Nephron progenitor cell (in vitro differentiated cells): ENCODE measurements around the gene KRTAP21-2.
"Not testable (repeated sequence)": the region's sequence is repeated elsewhere in the genome, so short reads cannot be mapped to it uniquely, and the experiment has no call there.

Experiments
- DNase-seq: peaks from one replicate; pipeline ENCODE4 v3.0.0; 2021
- H3K27ac Mint-ChIP-seq: 2 replicates; pipeline ENCODE4 v1.8.0; 2021; ENCODE audit warnings: mild to moderate bottlenecking, moderate library complexity, mixed read lengths
- H3K27me3 Mint-ChIP-seq: 2 replicates; pipeline ENCODE4 v1.8.0; 2021; ENCODE audit warnings: mild to moderate bottlenecking, low read depth, mixed read lengths; ENCODE audit not compliant: poor library complexity
- H3K36me3 Mint-ChIP-seq: 2 replicates; pipeline ENCODE4 v1.8.0; 2021; ENCODE audit warnings: low read depth, mixed read lengths
- H3K4me1 Mint-ChIP-seq: 2 replicates; pipeline ENCODE4 v1.8.0; 2021; ENCODE audit warnings: mixed read lengths
- H3K4me3 Mint-ChIP-seq: 2 replicates; pipeline ENCODE4 v1.8.0; 2021; ENCODE audit warnings: mild to moderate bottlenecking, moderate library complexity, mixed read lengths
- H3K9me3 Mint-ChIP-seq: 2 replicates; pipeline ENCODE4 v1.8.0; 2021; ENCODE audit warnings: mild to moderate bottlenecking, moderate library complexity, mixed read lengths
- CTCF ChIP-seq: fragments of 200-600 bp; sonication (generic); IDR thresholded peaks from 2 replicates; pipeline ENCODE4 v1.5.0; 2021; ENCODE audit warnings: antibody characterized with exemption

The KRTAP21-2 gene

GRCh38 chr21:30758306-30758705, 11.2 kb upstream of the KRTAP21-2 start:
- Mint-ChIP-seq H3K9me3 (no peaks in the 10 kb centered on the region), H3K27me3 (no peaks in the 10 kb centered on the region), H3K4me1 (no peaks in the 10 kb centered on the region), H3K36me3 (no peaks in the 10 kb centered on the region), H3K27ac (no peak overlapping the region), H3K4me3 (no peak overlapping the region)
- DNase-seq = no peak
- no peak for TF ChIP-seq CTCF

DNA sequence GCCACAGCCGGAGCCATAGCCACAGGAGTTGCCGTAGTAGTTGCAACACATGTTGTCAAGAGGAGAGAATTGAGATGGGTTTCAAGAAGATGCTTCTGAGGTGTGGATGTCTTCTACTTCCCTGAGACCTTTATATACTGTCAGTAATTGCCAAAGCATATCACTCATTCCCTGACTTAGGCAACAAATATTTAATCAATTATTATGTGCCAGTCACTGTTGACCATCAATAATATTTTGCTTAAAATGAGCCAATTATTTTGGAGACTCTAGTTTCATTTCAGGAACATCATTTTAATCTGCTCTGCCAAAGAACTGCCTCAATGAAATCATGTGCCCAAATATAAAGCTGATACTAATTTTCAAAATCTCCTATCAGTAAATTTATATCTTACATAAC, 8.3 kb upstream of the KRTAP21-2 start, which contains the start of gene KRTAP21-1:
Gene KRTAP21-1 (minus strand): TSS at position 101 of the 400 bp plus-strand sequence. CDS start 50 bp downstream, at position 51.
- not testable (repeated sequence) for H3K27me3 Mint-ChIP-seq, H3K27ac Mint-ChIP-seq, H3K4me3 Mint-ChIP-seq, H3K36me3 Mint-ChIP-seq, H3K4me1 Mint-ChIP-seq, H3K9me3 Mint-ChIP-seq, DNase-seq

GRCh38 chr21:30740462-30740861, 6.6 kb downstream of the KRTAP21-2 start:
- no peak for TF ChIP-seq CTCF
- H3K36me3 Mint-ChIP-seq = no peaks in the 10 kb centered on the region
- H3K27ac Mint-ChIP-seq = no peak overlapping the region
- H3K9me3 Mint-ChIP-seq = peaks cover 4% of the 10 kb centered on the region
- DNase-seq = no peak
- no peaks in the 10 kb centered on the region for H3K4me1 Mint-ChIP-seq
- no peak overlapping the region for H3K4me3 Mint-ChIP-seq
- H3K27me3 Mint-ChIP-seq = no peaks in the 10 kb centered on the region

DNA sequence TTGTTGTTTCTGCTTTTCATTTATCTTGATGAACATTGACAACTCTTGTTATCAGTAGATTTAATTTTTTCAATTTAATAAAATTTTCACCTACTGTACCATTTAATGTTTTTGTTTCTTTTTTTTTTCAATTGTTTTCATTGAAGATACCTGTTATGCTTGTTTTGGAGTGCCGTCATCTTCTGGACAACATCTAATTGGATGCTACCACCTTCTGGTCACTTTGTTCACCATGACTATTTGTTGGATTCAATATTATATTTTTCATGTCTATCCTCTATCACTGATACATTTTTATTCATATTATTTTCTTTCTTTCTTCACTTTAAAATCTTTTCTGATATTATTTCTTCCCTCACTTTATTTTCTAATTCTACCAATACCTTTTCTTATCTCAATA, 14.0 kb downstream of the KRTAP21-2 start:
- Mint-ChIP-seq H3K27ac (no peak overlapping the region), H3K4me1 (no peaks in the 10 kb centered on the region), H3K4me3 (no peak overlapping the region), H3K36me3 (peaks cover 15% of the 10 kb centered on the region), H3K27me3 (peaks cover 1% of the 10 kb centered on the region), H3K9me3 (peaks cover 28% of the 10 kb centered on the region)
- TF ChIP-seq CTCF = no peak
- no peak for DNase-seq

DNA sequence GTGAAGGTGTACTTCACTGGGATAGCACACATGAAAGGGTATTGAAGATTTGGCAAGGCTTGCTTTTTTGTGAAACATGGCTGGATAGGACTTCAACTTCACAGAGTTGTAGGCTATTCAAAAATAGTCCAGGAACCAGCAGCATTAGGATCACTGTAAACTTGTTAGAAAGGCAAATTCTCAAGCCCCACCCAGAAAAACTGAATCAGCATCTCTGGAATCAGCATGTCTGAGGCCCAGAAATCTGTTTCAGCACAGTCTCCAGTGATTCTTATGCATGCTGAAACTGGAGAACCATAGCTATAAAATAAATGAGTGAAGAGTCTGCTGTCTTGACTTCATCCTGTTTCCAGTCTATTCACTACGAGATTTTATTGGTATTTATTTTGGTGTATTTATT, 20.3 kb downstream of the KRTAP21-2 start:
- Mint-ChIP-seq H3K4me3 (no peak overlapping the region), H3K27me3 (peaks cover 8% of the 10 kb centered on the region), H3K9me3 (peaks cover 42% of the 10 kb centered on the region), H3K36me3 (peaks cover 22% of the 10 kb centered on the region), H3K27ac (no peak overlapping the region), H3K4me1 (no peaks in the 10 kb centered on the region)
- TF ChIP-seq CTCF = no peak
- DNase-seq = no peak

DNA sequence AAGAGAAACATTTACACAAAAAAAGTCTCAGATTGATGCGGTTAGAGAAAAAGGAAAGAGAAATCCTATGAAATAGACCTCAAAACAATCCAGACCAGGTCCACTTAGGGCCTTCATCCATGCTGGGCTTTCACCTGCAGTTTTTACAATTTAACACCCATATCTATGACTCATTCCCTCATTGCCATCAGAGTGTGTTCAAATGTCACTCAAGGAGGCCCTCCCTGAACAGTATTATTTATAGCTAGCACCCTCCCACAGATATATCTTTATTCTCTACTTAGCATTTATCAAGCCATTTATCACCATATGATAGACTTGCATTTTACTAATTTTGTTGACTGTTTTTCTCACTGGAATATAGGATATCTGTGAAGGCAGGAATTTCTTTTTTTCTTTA, 27.7 kb downstream of the KRTAP21-2 start:
- TF ChIP-seq CTCF = no peak
- H3K27me3 Mint-ChIP-seq = no peaks in the 10 kb centered on the region
- H3K36me3 Mint-ChIP-seq = peaks cover 5% of the 10 kb centered on the region

More for the DNA sequence above, 27.7 kb downstream of the KRTAP21-2 start:
- Mint-ChIP-seq H3K27ac (no peak overlapping the region), H3K4me3 (no peak overlapping the region), H3K4me1 (peaks cover 11% of the 10 kb centered on the region), H3K9me3 (peaks cover 12% of the 10 kb centered on the region)
- no peak for DNase-seq
